ENCODE measurements around the gene GRAMD4. TPM values are rescaled to one million over a fixed set of nuclear protein-coding genes. Genes with fewer than 3 reads are reported as not detected.

The GRAMD4 gene
- total RNA-seq, 2 donors from 2014 or later = 38.0 to 43.3 TPM

- Histone ChIP-seq H3K4me1 (ENCODE audit: control insufficient read depth, insufficient read depth, low read length) (no peaks in the 10 kb centered on the region), H3K27me3 (ENCODE audit: control insufficient read depth, insufficient read depth, low read length, poor library complexity, severe bottlenecking) (no peaks in the 10 kb centered on the region), H3K36me3 (ENCODE audit: control insufficient read depth, insufficient read depth, low read length) (peaks cover 42% of the 10 kb centered on the region), H3K9me3 (ENCODE audit: control insufficient read depth, low read length) (no peaks in the 10 kb centered on the region), H3K9ac (ENCODE audit: extremely low read depth, low read length, poor library complexity, severe bottlenecking) (no peak overlapping the region), H3K27ac (ENCODE audit: low read depth, low read length) (no peak overlapping the region), H3K4me3 (ENCODE audit: low read length) (no peak overlapping the region)
- H3K4me3 Mint-ChIP-seq = no peak overlapping the region
- peaks cover 3% of the 10 kb centered on the region for H3K4me1 Mint-ChIP-seq
- TF ChIP-seq CTCF (conservative IDR thresholded peaks at IDR 0.05) = no peak
- DNase-seq = no peak
- WGBS, 2 experiments (ENCODE audit: insufficient coverage in 1 of 2, insufficient read length in 1 of 2) = 97% methylated on average over 6 to 15 of the region's 15 CpGs
- H3K9me3 Mint-ChIP-seq = no peaks in the 10 kb centered on the region
- H3K27me3 Mint-ChIP-seq (ENCODE audit: insufficient read depth) = no peaks in the 10 kb centered on the region
- peaks cover 44% of the 10 kb centered on the region for H3K36me3 Mint-ChIP-seq (ENCODE audit: low read depth)
- no peak overlapping the region for H3K27ac Mint-ChIP-seq
Measured at GRCh38 chr22:46687460-46687859, 67.3 kb downstream of the GRAMD4 start.

- TF ChIP-seq CTCF (conservative IDR thresholded peaks at IDR 0.05) = no peak
- no peak for DNase-seq
- Histone ChIP-seq H3K36me3 (ENCODE audit: control insufficient read depth, insufficient read depth, low read length) (peaks cover 50% of the 10 kb centered on the region), H3K9me3 (ENCODE audit: control insufficient read depth, low read length) (no peaks in the 10 kb centered on the region), H3K27me3 (ENCODE audit: control insufficient read depth, insufficient read depth, low read length, poor library complexity, severe bottlenecking) (no peaks in the 10 kb centered on the region), H3K4me3 (ENCODE audit: low read length) (no peak overlapping the region), H3K4me1 (ENCODE audit: control insufficient read depth, insufficient read depth, low read length) (no peaks in the 10 kb centered on the region), H3K27ac (ENCODE audit: low read depth, low read length) (peak overlapping the region; percentile 4), H3K9ac (ENCODE audit: extremely low read depth, low read length, poor library complexity, severe bottlenecking) (no peak overlapping the region)
- Mint-ChIP-seq H3K27me3 (ENCODE audit: insufficient read depth) (no peaks in the 10 kb centered on the region), H3K4me3 (no peak overlapping the region), H3K27ac (no peak overlapping the region), H3K9me3 (no peaks in the 10 kb centered on the region), H3K36me3 (ENCODE audit: low read depth) (peaks cover 49% of the 10 kb centered on the region), H3K4me1 (peaks cover 3% of the 10 kb centered on the region)
- WGBS, 2 experiments (ENCODE audit: insufficient coverage in 1 of 2, insufficient read length in 1 of 2) = 89 to 91% methylated on average over 7 to 11 of the region's 11 CpGs
Measured at GRCh38 chr22:46688949-46689348, 68.8 kb downstream of the GRAMD4 start.

DNA sequence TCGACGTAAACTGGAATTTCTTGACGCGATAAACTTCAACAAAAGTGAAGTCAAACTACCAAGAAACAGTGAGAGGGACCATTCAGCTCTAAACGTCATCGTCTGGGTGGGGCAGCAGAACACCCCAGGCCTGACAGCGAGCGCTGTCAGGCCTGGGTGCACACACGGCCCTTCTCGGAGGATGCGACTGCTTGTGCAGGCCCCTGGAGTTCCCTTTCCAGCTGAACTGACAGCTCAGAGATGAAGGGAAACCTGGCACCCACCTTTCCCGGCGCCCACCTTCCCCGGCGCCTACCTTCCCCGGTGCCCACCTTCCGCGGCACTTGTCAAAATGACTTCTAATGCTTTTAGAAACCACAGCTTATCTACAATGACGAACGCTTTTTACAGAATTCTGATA is 70.0 kb downstream of the GRAMD4 start:
- Histone ChIP-seq H3K9ac (ENCODE audit: extremely low read depth, low read length, poor library complexity, severe bottlenecking) (no peak overlapping the region), H3K27me3 (ENCODE audit: control insufficient read depth, insufficient read depth, low read length, poor library complexity, severe bottlenecking) (no peaks in the 10 kb centered on the region), H3K9me3 (ENCODE audit: control insufficient read depth, low read length) (no peaks in the 10 kb centered on the region), H3K27ac (ENCODE audit: low read depth, low read length) (no peak overlapping the region), H3K4me3 (ENCODE audit: low read length) (no peak overlapping the region), H3K4me1 (ENCODE audit: control insufficient read depth, insufficient read depth, low read length) (no peaks in the 10 kb centered on the region), H3K36me3 (ENCODE audit: control insufficient read depth, insufficient read depth, low read length) (peaks cover 62% of the 10 kb centered on the region)
- Mint-ChIP-seq H3K27ac (no peak overlapping the region), H3K4me1 (no peaks in the 10 kb centered on the region), H3K9me3 (no peaks in the 10 kb centered on the region), H3K4me3 (no peak overlapping the region), H3K27me3 (ENCODE audit: insufficient read depth) (no peaks in the 10 kb centered on the region), H3K36me3 (ENCODE audit: low read depth) (peaks cover 58% of the 10 kb centered on the region)
- WGBS, 2 experiments (ENCODE audit: insufficient coverage in 1 of 2, insufficient read length in 1 of 2) = 95 to 97% methylated on average over 16 to 18 of the region's 20 CpGs
- TF ChIP-seq CTCF (conservative IDR thresholded peaks at IDR 0.05) = no peak
- no peak for DNase-seq
